ENCODE data around the gene CTBP1.

GRCh38 chr4:1293991-1294390, 45.1 kb upstream of the CTBP1 start:
- no peak for TF ChIP-seq CTCF (conservative IDR thresholded peaks at IDR 0.05)
- no peak for TF ChIP-seq ZFX (IDR thresholded peaks at IDR 0.05)
